Loucy (cell line): ENCODE measurements around the gene FAM180B.
"Not testable (repeated sequence)": the region's sequence is repeated elsewhere in the genome, so short reads cannot be mapped to it uniquely, and the experiment has no call there.

ENCODE experiments used
- H2AFZ ChIP-seq: fragments of 200-600 bp; sonication (generic); 2 replicates; pipeline ENCODE4 v1.6.0; 2016; ENCODE audit warnings: antibody characterized with exemption, mild to moderate bottlenecking, low read length, moderate library complexity
- H3F3A ChIP-seq: fragments of 200-600 bp; 2 replicates; pipeline ENCODE4 v1.6.0; 2016; ENCODE audit warnings: antibody characterized with exemption, low read depth, mild to moderate bottlenecking
- H3K27me3 ChIP-seq: fragments of 200-600 bp; sonication (generic); 2 replicates; pipeline ENCODE4 v1.6.1; 2014; ENCODE audit warnings: low read length, mild to moderate bottlenecking; ENCODE audit not compliant: insufficient read depth, poor library complexity, severe bottlenecking
- H3K36me3 ChIP-seq: fragments of 200-600 bp; sonication (generic); 2 replicates; pipeline ENCODE4 v1.6.1; 2016; ENCODE audit warnings: low read length; ENCODE audit not compliant: insufficient read depth
- H3K4me1 ChIP-seq: fragments of 200-600 bp; sonication (generic); 2 replicates; pipeline ENCODE4 v1.5.1; 2014; ENCODE audit warnings: low read length, mild to moderate bottlenecking; ENCODE audit not compliant: insufficient read depth, poor library complexity, severe bottlenecking
- H3K4me2 ChIP-seq: fragments of 200-600 bp; sonication (generic); 2 replicates; pipeline ENCODE4 v1.6.0; 2014; ENCODE audit warnings: antibody characterized with exemption, low read length, low read depth, mild to moderate bottlenecking; ENCODE audit not compliant: poor library complexity, severe bottlenecking
- H3K4me3 ChIP-seq: fragments of 200-600 bp; sonication (generic); 2 replicates; pipeline ENCODE4 v1.5.1; 2014; ENCODE audit warnings: low read length, mild to moderate bottlenecking, mixed read lengths; ENCODE audit not compliant: poor library complexity, severe bottlenecking
- H3K79me2 ChIP-seq: fragments of 200-600 bp; sonication (generic); 2 replicates; pipeline ENCODE4 v1.6.1; 2014; ENCODE audit warnings: low read length; ENCODE audit not compliant: insufficient read depth
- H3K9ac ChIP-seq: fragments of 200-600 bp; sonication (generic); 2 replicates; pipeline ENCODE4 v1.6.0; 2014; ENCODE audit warnings: mild to moderate bottlenecking, low read depth, low read length, moderate library complexity; ENCODE audit not compliant: poor library complexity, severe bottlenecking
- H3K9me2 ChIP-seq: fragments of 200-600 bp; sonication (generic); replicated peaks from 2 replicates; pipeline ENCODE4 v1.6.1; 2016; ENCODE audit warnings: low read depth, low read length, mixed read lengths
- H3K9me3 ChIP-seq: fragments of 200-600 bp; sonication (generic); 2 replicates; pipeline ENCODE4 v1.6.1; 2014; ENCODE audit warnings: mild to moderate bottlenecking, antibody characterized with exemption, low read length, low read depth; ENCODE audit not compliant: insufficient read depth
- H4K20me1 ChIP-seq: fragments of 200-600 bp; sonication (generic); 2 replicates; pipeline ENCODE4 v1.6.0; 2014; ENCODE audit warnings: antibody characterized with exemption, low read length, mild to moderate bottlenecking; ENCODE audit not compliant: insufficient read depth, poor library complexity, severe bottlenecking
- EZH2phosphoT487 ChIP-seq: fragments of 200-600 bp; IDR thresholded peaks from 2 replicates; pipeline ENCODE4 v1.6.1; 2018; ENCODE audit warnings: antibody characterized with exemption, mild to moderate bottlenecking, moderate library complexity, borderline replicate concordance
- TF ChIP-seq, protein P1 (sequence below): fragments of 200-600 bp; sonication (generic); conservative IDR thresholded peaks from 2 replicates; pipeline ENCODE4 v1.5.1; 2014; ENCODE audit warnings: mild to moderate bottlenecking, antibody characterized with exemption, low read length

FAM180B gene

DNA sequence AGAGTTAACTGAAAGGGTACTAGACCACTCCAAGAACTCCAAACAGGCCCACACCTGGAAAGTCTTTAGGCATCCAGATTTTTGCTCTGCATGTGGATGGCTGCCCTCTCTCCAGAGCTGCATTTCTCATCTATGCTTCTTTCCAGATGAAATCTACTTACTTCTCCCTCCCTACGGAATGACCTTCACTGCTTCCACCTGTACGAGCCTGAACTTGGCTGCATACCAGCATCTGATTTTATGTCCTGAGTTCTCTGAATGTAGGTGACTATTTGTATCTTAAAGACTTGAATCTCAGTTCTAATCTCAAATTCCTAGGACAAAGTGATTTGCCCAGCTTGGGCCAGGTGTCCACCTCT, 46.8 kb upstream of the FAM180B start:
- H3K4me1 ChIP-seq = peaks cover 42% of the 10 kb centered on the region
- H3K4me3 ChIP-seq = no peak overlapping the region
- H3K9ac ChIP-seq = peak overlapping the region; percentile 15
- 0 out of 2 replicates have a peak, but pooled peaks cover 6% of the 10 kb centered on the region for H3F3A ChIP-seq
- H3K79me2 ChIP-seq = peaks cover 100% of the 10 kb centered on the region
- no peak overlapping the region for H2AFZ ChIP-seq
- H3K9me2 ChIP-seq = no peaks in the 10 kb centered on the region
- H3K36me3 ChIP-seq = peaks cover 13% of the 10 kb centered on the region; the same call in 1 of the 2 replicates
- H4K20me1 ChIP-seq = peaks cover 91% of the 10 kb centered on the region
- TF ChIP-seq, protein P1, sequence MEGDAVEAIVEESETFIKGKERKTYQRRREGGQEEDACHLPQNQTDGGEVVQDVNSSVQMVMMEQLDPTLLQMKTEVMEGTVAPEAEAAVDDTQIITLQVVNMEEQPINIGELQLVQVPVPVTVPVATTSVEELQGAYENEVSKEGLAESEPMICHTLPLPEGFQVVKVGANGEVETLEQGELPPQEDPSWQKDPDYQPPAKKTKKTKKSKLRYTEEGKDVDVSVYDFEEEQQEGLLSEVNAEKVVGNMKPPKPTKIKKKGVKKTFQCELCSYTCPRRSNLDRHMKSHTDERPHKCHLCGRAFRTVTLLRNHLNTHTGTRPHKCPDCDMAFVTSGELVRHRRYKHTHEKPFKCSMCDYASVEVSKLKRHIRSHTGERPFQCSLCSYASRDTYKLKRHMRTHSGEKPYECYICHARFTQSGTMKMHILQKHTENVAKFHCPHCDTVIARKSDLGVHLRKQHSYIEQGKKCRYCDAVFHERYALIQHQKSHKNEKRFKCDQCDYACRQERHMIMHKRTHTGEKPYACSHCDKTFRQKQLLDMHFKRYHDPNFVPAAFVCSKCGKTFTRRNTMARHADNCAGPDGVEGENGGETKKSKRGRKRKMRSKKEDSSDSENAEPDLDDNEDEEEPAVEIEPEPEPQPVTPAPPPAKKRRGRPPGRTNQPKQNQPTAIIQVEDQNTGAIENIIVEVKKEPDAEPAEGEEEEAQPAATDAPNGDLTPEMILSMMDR = no peak; the same call in 1 of the 2 replicates
- TF ChIP-seq EZH2phosphoT487 = no peak
- no peaks in the 10 kb centered on the region for H3K27me3 ChIP-seq
- peak overlapping the region; percentile 36 for H3K4me2 ChIP-seq
- no peaks in the 10 kb centered on the region for H3K9me3 ChIP-seq

- Histone ChIP-seq H2AFZ (no peak overlapping the region), H3F3A (0 out of 2 replicates have a peak, but pooled peaks cover 6% of the 10 kb centered on the region), H3K4me1 (peaks cover 42% of the 10 kb centered on the region), H3K4me2 (peak overlapping the region; percentile 36), H3K9ac (no peak overlapping the region), H4K20me1 (peaks cover 94% of the 10 kb centered on the region), H3K4me3 (no peak overlapping the region), H3K36me3 (peaks cover 7% of the 10 kb centered on the region; the same call in 1 of the 2 replicates), H3K9me2 (no peaks in the 10 kb centered on the region), H3K79me2 (peaks cover 100% of the 10 kb centered on the region), H3K9me3 (no peaks in the 10 kb centered on the region), H3K27me3 (no peaks in the 10 kb centered on the region)
- TF ChIP-seq EZH2phosphoT487 = no peak
- TF ChIP-seq, protein P1 = no peak
Measured at GRCh38 chr11:47541070-47541469, 45.4 kb upstream of the FAM180B start.

- TF ChIP-seq, protein P1 = no peak
- no peak for TF ChIP-seq EZH2phosphoT487
- H4K20me1 ChIP-seq = peaks cover 92% of the 10 kb centered on the region
Measured at GRCh38 chr11:47545298-47545697, 41.2 kb upstream of the FAM180B start.

GRCh38 chr11:47546274-47546673, 40.2 kb upstream of the FAM180B start:
- H2AFZ ChIP-seq, H3K4me2 ChIP-seq, H3K36me3 ChIP-seq, H3K4me3 ChIP-seq, H3K9ac ChIP-seq, H3K9me3 ChIP-seq, H3F3A ChIP-seq, H3K27me3 ChIP-seq, H3K9me2 ChIP-seq: not testable (repeated sequence)
- Histone ChIP-seq H4K20me1 (peaks cover 92% of the 10 kb centered on the region), H3K4me1 (peaks cover 51% of the 10 kb centered on the region), H3K79me2 (peaks cover 100% of the 10 kb centered on the region)

More at GRCh38 chr11:47545298-47545697, 41.2 kb upstream of the FAM180B start:
- Histone ChIP-seq H3K79me2 (peaks cover 100% of the 10 kb centered on the region), H3K4me1 (peaks cover 49% of the 10 kb centered on the region), H3K9ac (no peak overlapping the region), H3K9me2 (no peaks in the 10 kb centered on the region), H3K36me3 (no peaks in the 10 kb centered on the region), H3F3A (no peaks in the 10 kb centered on the region), H3K9me3 (no peaks in the 10 kb centered on the region), H3K27me3 (no peaks in the 10 kb centered on the region), H2AFZ (no peak overlapping the region), H3K4me3 (no peak overlapping the region), H3K4me2 (peak overlapping the region; percentile 45)
